A673 (cell line): ENCODE measurements around the gene TFR2.

ENCODE experiments used
- EZH2 ChIP-seq: fragments of 200-600 bp; sonication (generic); IDR thresholded peaks from 2 replicates; pipeline ENCODE4 v1.6.1; 2017; ENCODE audit warnings: borderline replicate concordance, low read depth, mild to moderate bottlenecking, mixed read lengths, antibody characterized with exemption, low read length; ENCODE audit not compliant: poor library complexity, severe bottlenecking
- TF ChIP-seq, protein P1 (sequence below): fragments of 300-800, 200-600 bp; sonication (generic); conservative IDR thresholded peaks from 2 replicates; pipeline ENCODE4 v1.5.1; 2017; ENCODE audit warnings: low read depth, mild to moderate bottlenecking, antibody characterized with exemption, low read length, moderate library complexity, mixed read lengths

DNA sequence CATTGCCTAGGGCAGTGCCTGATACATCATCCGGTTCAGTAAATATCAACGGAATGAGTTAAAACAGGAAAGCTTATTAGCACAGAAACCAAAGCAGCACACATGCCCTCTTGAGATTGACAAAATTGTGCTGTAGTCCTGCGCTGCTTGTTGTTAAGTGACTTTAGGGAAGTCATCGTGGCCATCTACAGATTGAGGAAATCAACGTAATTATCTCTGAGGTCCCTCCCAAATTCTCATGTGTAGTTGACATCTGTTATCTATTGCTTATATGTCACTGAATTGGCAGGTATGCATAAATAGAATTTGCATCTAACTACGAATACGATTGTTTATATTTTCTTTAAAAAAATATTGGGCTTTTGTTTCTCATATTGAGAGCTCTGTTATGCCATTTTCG, 28.7 kb upstream of the TFR2 start:
- TF ChIP-seq, protein P1, sequence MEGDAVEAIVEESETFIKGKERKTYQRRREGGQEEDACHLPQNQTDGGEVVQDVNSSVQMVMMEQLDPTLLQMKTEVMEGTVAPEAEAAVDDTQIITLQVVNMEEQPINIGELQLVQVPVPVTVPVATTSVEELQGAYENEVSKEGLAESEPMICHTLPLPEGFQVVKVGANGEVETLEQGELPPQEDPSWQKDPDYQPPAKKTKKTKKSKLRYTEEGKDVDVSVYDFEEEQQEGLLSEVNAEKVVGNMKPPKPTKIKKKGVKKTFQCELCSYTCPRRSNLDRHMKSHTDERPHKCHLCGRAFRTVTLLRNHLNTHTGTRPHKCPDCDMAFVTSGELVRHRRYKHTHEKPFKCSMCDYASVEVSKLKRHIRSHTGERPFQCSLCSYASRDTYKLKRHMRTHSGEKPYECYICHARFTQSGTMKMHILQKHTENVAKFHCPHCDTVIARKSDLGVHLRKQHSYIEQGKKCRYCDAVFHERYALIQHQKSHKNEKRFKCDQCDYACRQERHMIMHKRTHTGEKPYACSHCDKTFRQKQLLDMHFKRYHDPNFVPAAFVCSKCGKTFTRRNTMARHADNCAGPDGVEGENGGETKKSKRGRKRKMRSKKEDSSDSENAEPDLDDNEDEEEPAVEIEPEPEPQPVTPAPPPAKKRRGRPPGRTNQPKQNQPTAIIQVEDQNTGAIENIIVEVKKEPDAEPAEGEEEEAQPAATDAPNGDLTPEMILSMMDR, result no peak
- TF ChIP-seq EZH2, result no peak
